ENCODE results near the gene ZNF616. TPM values are rescaled to one million over a fixed set of nuclear protein-coding genes. Genes with fewer than 3 reads are reported as not detected.

Gene ZNF616
- 12.9 and 14.1 TPM in 2 replicates for total RNA-seq

GRCh38 chr19:52139252-52140031 lies at the start of gene ZNF616:
Gene ZNF616 (minus strand): TSS chr19:52139938. CDS start chr19:52130512, 9,426 bp downstream.

GRCh38 chr19:52171321-52172169 lies 31.8 kb upstream of the ZNF616 start, which contains the start of gene ZNF836:
Gene ZNF836 (minus strand): TSS chr19:52171621. CDS start chr19:52168072, 3,549 bp downstream.

GRCh38 chr19:52095172-52096014 lies 44.3 kb downstream of the ZNF616 start, which contains the start of gene ZNF841:
Gene ZNF841 (minus strand): TSS chr19:52095765. CDS start chr19:52084801, 10,964 bp downstream.

Other genes with a start within 250 kb of the ZNF616 start
- gene ZNF649, start 234.9 kb downstream of the ZNF616 start, total RNA-seq, result 3.8 and 4.8 TPM in 2 replicates
- 5.5 and 8.8 TPM in 2 replicates for gene ZNF613, start 212.5 kb downstream of the ZNF616 start, total RNA-seq
- gene ZNF350, start 153.1 kb downstream of the ZNF616 start, total RNA-seq, result 12.2 and 17.0 TPM in 2 replicates
- 9.4 and 15.6 TPM in 2 replicates for gene ZNF615, start 131.7 kb downstream of the ZNF616 start, total RNA-seq
- gene ZNF614, start 111.6 kb downstream of the ZNF616 start, total RNA-seq, result 7.4 and 8.6 TPM in 2 replicates
- 8.9 and 13.8 TPM in 2 replicates for gene ZNF432, start 91.1 kb downstream of the ZNF616 start, total RNA-seq
- 23.5 and 26.9 TPM in 2 replicates for gene ZNF841, start 44.2 kb downstream of the ZNF616 start, total RNA-seq
- 8.7 and 10.8 TPM in 2 replicates for gene ZNF836, start 31.7 kb upstream of the ZNF616 start, total RNA-seq
- gene PPP2R1A, start 50.1 kb upstream of the ZNF616 start, total RNA-seq, result 256 and 283 TPM in 2 replicates
- 13.2 and 15.3 TPM in 2 replicates for gene ZNF766, start 129.6 kb upstream of the ZNF616 start, total RNA-seq
- gene ZNF480, start 157.2 kb upstream of the ZNF616 start, total RNA-seq, result 5.5 and 6.5 TPM in 2 replicates
- gene ZNF610, start 196.3 kb upstream of the ZNF616 start, total RNA-seq, result 2.9 and 4.3 TPM in 2 replicates
- gene ZNF880, start 230.0 kb upstream of the ZNF616 start, total RNA-seq, result 21.8 and 28.2 TPM in 2 replicates